Measurements from ENCODE around the gene PACRG. TPM values are rescaled to one million over a fixed set of nuclear protein-coding genes. Genes with fewer than 3 reads are reported as not detected.

Gene PACRG
- total and polyA plus RNA-seq, 4 donors, result 0.47 to 3.8 (median 2.4) TPM

Small RNAs within 50 kb of the gene (small RNA-seq; reads per million reads assigned to genes)
- gene AL031121.1 (not detected), gene AL590286.1 (not detected)

Other genes with a start within 250 kb of the PACRG start
- gene PRKN, start 208 bp upstream of the PACRG start, total RNA-seq, result 1 to 10 TPM; 3.9 to 4.1 TPM
- 1 to 10 TPM in 1 of 2 donors, under 1 TPM in 1; 0.47 to 2.6 TPM for gene PRKN, start 208 bp upstream of the PACRG start, polyA plus RNA-seq